HG03159 (cell line): Measurements from ENCODE around the gene KDELR3.
"Not testable (repeated sequence)": the region's sequence is repeated elsewhere in the genome, so short reads cannot be mapped to it uniquely, and the experiment has no call there.

Source experiments
- ATAC-seq: cut with Tn5 transposase; IDR thresholded peaks from one replicate; pipeline ENCODE4 v1.9.1; 2021; ENCODE audit warnings: mild to moderate bottlenecking, moderate library complexity; ENCODE audit not compliant: unreplicated experiment

Gene KDELR3

DNA sequence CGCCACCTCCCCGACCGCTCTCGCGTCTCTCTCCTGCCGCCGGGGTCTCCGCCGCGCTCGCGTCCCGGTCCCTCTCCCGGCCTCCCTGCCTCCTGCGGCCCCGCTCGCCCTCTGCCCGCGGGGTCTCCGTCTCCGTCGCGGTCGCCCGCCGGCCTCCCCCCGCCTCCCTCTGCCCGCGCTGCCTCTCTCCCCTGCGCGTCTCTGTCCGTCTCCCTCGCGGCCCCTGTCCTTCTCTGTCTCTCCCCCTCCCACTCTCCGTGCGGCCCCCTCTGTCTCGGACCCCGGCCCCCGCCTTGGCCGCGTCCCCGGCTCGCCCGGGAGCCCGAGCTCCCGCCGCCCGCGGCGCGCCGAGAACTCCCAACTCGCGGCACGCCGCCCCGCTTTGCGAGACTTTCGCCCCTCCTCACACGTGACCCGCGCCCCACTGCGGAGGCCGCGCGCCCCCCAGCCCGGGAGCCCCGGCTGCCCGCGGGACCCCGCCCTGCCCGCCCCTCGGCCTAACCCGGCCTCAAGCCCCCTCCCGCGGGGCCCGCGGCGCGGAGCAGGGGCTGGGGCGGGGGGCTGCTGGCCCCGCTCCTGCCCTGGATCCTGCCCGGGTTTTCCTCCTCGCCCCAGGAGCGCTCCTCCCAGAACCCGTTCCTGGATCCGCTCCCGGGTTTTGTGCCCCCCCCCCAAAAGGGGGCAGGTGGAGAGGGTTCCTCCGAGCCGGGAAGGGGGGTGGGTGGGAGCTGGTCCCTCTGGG is 12.2 kb upstream of the KDELR3 start:
- no peak for ATAC-seq

DNA sequence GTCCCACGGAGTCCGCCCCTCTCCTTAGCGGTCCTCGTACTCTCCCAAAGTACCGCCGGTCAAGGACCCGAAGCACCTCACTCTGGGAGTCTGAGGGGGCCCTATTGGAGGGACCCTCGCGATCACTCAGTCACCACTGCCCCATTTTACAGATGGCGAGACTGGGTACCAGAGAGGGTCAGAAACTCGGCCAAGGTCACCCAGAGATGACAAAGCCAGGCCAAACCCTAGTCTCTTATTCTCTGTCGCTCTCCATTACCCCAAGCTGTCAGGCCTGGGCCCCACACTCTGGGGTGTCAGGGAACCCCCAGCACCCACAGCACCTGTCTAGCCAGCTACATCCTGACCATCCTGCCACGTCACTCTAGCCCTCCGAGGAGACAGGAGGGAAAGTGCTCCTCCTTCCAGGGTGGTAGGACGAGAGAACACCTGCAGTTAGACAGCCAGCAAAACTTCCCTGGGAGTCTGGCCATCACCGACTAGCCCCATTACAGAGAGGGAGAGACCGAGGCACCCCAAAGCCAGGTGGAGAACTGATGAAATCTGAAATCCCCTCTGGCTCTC is 11.5 kb upstream of the KDELR3 start:
- ATAC-seq: no peak

DNA sequence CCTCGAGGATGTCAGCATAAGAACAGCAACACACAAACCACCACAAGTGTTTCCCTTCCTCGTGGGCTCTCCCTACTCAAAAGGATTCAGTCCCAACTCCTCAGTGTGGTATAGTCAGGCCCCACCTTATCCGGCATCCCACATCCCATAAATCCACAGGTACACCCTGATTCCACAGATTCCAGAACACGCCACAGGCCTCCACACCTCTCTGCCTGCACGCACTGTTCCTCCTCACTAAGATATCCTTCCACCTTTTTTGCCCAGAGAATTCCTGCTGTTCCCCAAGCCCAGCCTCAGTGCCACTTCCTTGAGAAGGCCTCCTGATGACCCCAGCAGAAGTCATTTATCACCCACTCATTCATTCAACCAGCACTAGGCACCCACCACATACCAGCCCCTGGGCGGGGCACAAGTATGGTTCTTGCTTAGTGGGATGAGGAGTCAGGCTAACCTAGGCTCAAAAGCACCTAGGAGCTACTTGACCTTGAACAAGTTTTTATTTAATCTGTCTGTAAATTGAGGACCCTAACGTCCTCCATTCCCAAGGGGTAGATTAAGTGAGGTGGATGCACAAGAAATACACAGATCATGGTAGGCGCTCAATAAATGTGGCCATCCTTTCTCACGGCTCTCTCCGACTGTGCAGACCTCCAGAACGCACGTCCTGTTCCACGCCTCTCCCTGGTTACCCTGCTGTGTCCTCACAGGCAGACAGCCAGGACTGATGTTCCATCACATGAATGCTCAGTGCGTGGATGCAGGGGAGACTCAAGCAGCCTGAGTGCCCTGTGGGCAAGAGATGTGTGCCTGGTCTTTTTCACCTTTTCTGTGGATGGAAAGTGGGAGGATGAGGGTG is 10.8 kb upstream of the KDELR3 start:
- no peak for ATAC-seq

DNA sequence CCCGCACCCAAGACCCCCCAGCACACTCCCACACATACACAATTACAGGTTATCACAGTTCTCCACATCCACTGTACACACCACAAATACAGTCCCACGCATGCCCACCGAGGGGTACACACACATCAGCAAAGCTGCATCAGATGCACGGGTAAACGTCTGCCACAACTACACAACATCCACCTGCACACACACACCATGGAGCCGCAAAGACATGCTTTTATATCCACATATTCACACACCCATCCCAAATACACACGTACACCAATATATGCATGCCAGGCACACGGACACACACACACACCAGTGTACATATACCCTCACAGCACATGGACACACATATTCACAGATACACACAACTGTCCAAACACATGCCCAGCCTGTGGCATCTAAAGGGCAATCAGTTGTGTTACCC is 7.5 kb upstream of the KDELR3 start:
- no peak for ATAC-seq

DNA sequence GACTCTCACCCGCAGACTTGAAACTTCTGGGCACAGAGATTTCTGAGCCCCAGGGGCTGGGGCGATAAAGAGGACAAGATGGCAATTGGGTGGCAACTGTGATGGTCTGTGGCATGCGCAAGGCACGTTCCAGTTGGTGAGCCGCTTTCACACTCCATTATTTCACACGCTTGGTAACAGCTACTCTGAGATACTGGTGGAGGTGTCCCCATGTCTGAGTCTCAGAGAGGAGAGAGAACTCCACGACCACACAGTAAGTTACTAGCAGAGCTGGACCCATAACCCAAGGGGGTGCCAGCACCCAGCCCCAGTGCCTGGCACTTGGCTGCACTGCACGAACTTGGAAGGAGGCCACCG is 6.9 kb upstream of the KDELR3 start:
- ATAC-seq: no peak

DNA sequence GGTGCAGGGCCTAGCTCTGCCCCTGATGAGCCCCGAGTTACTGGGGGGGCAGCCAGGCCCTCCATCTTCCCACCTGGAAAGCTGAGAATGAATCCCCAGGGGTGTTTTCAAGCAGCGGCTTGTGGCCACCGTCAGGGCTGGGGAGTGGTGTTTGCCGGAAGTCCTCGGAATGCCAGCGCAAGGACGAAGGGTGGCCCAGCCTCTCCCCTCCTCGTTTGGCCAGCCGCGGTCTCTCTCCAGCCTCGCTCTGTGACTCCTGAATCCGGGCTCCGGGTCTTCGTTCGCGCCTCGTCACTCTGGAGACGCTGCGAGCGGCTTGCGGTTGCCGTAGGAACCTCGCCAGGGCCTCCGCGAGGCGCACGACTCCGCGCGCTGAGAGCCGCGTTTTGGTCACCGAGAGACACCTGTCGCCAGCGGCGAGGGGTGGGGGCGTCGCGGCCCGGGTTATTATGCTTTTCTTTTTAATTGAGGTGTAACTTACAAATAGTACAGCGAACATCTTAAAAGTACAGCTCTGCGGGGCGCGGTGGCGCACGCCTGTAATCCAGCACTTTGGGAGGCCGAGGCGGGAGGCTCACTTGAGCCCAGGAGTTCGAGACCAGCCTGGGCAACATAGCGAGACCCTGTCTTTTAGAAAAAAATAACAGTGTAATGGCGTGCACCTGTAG is 6.3 kb upstream of the KDELR3 start:
- no peak for ATAC-seq

DNA sequence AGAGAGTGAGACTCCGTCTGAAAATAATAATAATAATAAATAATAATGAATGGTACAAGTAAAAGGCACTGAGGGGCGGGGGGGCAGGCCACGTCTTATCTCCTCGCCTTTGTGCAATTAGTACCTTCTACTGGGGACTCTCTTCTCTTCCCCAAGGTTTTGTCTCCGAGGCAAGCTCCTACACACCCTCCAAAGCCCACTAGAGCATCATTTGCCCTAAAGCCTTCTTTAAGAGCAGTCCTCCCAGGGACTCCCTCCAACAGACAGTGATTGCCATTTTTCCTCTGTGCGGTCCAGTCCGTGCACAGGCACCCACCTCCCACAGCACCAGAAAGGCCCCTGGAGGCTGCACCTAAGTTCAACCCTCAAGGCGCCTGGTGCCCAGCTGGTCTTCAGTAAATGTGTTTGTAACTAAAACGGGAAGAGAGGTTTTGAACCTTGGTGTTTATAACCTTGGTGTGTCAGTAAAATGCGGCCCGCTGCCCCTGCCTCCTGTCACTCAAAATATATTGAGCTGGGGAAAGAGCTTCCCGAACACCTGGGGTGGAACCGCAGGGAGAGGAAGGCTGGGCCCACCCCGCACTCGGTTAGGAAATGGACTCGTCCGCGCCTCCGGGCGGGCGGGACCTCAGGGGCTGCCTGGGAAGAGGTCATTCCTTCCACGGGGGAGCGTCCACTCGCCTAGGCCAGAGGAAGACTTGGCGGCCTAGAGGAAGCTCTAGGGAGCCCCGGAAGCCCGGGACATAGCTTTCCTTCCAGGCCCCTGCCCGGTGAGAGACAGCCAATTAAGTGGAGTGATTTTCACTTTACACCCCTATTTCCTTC is 4.7 kb upstream of the KDELR3 start:
- no peak for ATAC-seq

DNA sequence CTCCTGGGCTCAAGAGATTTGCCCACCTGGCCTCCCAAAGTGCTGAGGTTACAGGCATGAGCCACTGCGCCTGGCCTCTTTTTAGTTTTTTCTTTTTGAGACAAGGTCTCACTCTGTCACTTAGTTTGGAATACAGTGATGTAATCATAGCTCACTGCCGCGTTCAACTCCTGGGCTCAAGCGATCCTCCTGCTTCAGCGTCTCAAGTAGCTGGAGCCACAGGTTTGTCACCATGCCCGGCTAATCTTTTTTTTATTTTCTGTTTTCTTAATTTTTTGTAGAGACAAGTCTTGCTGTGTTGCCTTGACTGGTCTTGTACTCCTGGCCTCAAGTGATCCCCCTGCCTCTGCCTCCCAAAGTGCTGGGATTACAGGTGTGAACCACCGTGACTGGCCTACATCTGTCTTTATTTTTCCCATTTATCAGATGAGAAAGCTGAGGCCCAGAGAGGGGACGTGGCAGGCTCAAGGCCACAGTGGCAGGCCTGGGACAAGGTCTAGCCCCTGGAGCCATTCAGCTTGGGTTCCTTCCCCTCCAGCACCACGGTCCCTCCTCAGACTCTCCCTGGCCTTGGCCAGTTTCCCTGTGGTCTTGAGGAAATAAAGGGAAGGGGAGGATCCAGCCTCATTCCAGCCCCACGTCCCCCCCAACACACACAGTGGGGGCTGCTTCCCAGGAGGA is 2.8 kb upstream of the KDELR3 start:
- no peak for ATAC-seq

DNA sequence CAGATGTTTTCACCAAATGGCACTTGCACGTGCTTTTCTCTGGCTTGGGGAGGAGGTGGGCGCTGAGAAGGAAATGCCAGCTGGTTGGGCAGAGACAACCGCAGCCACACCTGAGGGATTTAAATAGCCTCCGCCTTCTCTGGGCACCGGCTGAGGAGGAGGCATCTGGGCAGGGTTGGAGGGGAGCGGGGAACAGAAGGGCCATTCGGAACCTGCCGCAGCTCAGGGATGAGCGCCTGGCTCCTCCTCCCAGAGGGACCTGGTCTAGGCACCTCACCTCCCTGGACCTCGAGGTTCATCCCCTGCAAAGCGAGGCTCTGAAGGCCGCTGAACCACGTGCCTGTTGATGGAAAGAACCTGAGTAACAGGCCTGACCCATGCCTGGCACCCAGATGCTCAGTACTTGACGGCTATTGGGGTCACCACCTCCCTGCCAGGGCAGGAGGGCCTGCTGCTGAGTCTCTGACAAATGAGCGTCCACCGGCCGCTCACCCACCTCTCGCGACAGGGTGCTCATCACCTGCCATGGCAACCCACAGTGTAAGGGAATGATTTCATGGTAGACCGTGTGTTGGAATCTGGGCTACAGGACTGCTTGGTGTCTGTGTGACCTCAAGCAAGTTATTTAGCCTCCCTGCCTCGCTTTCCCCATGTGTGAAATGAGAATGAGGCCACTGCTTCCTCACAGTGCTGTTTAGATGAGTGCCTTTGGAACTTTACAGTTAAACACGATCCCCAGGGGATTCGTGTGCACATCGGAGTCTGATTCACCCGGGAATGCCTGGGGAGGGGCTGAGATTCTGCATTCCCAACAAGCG is 2.0 kb upstream of the KDELR3 start:
- no peak for ATAC-seq

DNA sequence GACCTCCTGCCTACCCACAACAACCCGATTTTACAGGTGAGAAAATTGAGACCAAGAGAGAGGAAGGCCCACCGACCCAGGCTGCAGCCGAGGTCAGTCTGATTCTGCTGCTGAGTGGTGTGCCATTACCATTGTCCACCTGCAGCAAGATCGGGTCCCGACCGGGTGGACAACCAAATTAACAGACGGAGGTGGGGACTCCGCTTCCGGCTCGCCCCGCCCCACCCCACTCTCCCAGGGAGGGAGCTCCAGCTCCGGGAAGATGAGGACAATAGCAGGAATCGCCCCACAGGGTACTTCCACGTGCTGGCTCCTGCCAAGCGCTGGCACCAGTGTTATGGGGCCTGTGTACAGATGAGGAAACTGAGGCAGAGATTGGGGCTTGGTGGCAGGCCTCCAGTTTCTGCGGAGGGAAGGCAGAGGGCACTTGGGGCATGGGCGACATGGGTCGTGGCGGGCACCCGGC is 425 bp upstream of the KDELR3 start:
- no peak for ATAC-seq

DNA sequence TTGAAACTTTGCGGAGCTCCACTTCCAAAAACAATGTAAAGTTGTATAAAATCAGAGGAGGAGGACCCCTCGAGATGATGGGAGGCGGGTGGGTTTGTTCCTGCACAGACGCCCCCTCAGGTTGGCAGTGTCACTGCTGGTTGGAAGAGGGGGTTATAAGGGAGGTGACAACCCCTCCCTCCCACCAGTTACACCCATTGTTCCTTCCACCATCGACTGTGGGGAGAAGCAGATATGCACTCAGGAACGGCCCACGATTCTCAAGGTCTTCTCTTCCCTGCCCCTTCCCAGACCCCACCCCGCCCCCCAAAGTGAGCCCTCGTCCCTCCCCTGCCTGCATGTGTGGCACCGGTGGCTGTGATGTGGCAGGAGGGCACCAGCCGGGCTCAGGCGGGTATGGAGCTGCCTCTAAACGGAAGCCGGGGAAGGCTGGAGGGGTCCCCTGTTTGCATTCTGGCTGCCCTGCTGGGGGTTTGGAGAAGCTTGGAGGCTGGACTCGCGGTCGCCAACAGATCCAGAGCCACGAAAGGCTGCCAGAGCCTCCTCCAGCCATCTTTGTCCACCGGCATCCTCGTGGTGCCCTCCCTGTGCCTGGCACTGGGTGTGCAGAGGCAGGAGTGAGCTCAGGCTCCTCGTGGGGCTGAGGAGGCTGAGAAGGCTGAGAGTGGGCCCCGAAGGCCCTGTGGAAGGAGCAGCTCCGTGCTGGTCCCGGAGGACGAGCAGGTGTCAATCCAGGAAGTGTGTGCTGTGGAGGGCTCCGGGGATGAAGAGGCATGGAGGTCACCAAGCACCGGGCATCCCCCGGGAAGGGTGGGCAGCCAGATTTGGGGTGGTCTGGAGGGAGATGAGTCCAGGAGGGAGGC is 778 bp downstream of the KDELR3 start:
- no peak for ATAC-seq

DNA sequence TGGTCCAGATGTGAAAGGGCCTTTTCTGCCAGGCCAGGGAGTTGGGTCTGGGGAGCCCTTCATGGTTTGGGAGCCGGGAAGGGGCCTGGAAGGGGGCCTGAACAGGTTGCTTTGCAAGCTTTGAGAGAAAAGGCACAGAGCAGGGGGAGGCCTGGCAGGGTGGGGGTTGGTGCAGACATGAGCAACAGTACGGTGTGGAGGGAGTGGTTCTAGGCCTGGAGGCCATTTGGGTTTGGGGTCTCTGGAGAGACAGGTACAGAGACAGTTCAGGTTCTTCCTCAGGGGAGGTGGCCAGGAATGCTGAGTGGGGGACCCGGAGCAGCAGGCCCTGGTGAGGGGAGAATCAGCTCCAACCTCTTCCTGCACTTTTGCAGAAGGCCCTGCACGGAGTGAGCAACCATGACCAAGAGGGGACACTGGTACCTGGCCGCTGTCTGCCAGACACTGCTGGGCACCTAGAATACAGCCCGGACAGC is 1.4 kb downstream of the KDELR3 start:
- ATAC-seq: no peak

DNA sequence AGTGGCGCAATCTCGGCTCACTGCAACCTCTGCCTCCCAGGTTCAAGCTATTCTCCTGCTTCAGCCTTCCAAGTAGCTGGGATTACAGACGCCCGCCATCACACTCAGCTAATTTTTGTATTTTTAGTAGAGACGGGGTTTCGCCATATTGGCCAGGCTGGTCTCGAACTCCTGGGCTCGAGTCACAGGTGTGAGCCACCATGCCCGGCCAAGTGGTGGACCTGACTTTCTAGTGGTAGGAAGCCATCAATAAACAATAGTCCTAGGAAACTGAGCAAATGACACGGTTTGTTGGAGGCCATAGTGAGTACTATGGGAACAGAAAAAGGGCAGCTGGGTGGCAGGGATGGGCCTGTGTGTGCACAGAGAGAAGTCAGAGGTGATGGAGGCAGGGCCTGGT is 2.3 kb downstream of the KDELR3 start:
- ATAC-seq: not testable (repeated sequence)

DNA sequence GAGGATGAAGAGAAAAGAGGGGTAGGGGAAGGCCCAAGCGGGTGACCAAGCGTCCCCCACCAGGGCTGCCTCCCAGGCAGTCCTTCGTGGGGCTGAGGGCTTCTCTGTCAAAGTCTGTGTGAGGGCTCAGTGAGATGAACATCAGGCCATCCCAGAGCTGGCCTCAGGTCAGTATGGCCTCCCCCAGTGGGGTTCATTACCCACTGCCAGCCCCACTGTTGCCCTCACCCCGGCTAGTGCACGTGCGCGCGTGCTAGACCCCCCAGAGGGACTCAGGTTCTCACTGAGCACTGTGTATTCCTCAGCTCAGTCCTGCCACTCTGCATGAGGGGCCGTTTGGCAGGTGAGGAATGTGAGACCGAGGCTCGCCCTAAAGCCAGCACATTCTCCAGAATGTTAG is 3.3 kb downstream of the KDELR3 start:
- no peak for ATAC-seq

DNA sequence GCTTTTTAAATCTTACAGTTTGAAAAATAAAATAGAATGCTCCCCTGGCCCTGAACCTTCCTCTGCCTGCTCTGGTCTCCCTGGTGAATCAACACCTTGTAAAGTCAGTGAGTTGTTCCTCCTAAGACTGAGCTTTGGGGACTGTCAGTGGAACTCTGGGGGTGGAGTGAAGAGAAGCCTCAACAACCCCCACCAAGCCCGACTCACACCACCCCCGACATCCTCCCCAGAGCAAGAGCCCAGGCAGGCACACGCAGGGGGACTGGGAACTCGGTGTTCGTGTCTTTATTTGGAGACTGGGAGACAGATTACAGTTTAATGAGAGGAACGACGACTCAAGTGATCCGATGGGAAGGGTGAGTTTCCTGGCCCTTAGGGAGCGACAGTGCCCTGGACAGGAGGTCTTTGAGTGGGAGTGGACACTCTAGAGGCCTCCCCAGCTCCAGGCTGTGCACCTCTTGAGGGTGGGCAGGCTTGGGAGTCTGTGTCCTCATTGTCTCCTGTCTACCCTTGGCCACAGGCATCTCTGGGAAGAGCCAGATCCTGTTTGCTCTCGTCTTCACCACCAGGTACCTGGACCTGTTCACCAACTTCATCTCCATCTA is 6.2 kb downstream of the KDELR3 start:
- no peak for ATAC-seq

DNA sequence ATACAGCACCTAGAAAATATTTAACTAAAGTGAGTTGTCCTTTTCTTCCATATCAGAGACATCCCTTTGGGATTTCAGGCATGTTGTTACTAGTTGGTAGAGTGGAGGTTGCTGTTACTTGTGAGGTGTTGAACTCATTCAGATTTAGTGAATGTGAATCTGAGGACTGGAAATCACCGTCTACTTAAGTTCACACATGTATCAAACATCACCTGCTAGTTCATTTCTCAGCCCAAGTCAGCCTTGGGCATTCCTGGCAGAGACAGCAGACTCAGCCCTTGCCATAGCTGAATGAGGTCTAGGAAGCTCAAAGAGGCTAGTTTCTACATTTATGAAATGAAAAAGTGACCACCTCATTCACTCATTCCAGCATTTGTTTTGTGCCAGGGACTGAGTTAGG is 9.7 kb downstream of the KDELR3 start:
- ATAC-seq: no peak

DNA sequence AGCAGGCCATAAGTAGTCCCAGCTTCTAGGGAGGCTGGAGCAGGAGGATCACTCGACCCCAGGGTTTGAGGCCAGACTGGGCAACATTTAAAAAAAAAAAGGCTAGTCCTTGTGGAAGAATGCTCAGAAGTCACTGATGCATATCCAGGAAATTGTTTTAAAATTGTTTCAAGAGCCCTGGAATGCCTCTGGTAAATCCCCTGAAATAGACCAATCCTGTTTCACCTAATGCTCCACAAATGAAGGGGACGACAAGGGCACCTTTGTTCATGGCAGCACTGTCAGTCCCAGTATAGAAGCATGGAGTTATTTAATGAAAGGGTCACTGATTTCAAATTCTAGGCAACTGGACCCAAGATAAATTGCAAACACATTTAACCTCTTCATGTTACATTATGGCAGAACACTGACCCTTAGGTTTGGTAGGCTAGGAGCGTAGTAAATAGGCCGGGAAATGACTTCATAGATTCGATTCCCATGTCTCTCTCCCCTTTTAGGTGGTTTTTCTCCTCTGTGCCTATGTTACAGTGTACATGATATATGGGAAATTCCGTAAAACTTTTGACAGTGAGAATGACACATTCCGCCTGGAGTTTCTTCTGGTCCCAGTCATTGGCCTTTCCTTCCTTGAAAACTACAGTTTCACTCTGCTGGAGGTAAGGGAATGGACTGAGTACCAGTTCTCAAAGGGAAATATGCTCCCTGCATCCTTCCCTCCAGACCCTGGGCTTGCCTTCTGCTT is 11.4 kb downstream of the KDELR3 start:
- no peak for ATAC-seq
